Choroid plexus epithelial cell (primary cell): ENCODE results near the gene RFC1.
"Not testable (repeated sequence)": the region's sequence is repeated elsewhere in the genome, so short reads cannot be mapped to it uniquely, and the experiment has no call there.

ENCODE experiments used
- DNase-seq: peaks from one replicate; pipeline ENCODE4 v3.0.0-alpha.2; 2010; ENCODE audit warnings: low read depth
- H3K4me3 ChIP-seq: 2 replicates; pipeline ENCODE4 v1.5.1; 2011; ENCODE audit warnings: low read depth, mild to moderate bottlenecking, control low read depth, low read length, moderate library complexity
- CTCF ChIP-seq: conservative IDR thresholded peaks from 2 replicates; pipeline ENCODE4 v1.5.1; 2011; ENCODE audit warnings: low read depth, mild to moderate bottlenecking, control low read depth, inconsistent platforms, low read length, moderate library complexity

RFC1 gene

GRCh38 chr4:39285853-39286252, 80.3 kb downstream of the RFC1 start:
- DNase-seq: peak; percentile 8
- no peak overlapping the region for H3K4me3 ChIP-seq
- no peak for TF ChIP-seq CTCF

- peak; percentile 22 for DNase-seq
- no peak overlapping the region for H3K4me3 ChIP-seq
- TF ChIP-seq CTCF: no peak
These were observed 80.9 kb downstream of the RFC1 start for GRCh38 chr4:39285111-39285795.

DNA sequence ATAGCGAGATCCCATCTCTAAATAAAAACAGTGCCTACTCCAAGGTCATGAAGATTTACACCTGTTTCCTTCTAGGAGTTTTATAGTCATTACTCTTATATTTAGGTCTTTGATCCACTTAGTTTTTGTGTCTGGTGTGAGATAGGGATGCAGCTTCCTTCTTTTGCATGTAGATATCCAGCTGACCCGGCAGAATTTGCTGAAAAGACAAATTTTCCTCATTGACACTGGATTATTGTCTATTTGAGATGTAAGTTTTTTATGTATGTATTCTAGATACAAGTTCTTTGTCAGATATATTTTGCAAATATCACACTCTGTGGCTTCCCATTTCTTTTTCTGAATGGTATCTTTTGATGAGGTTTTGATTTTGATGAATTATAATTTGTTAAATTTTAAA, 85.4 kb downstream of the RFC1 start:
- no peak for TF ChIP-seq CTCF
- no peak overlapping the region for H3K4me3 ChIP-seq
- no peak for DNase-seq

GRCh38 chr4:39279416-39279815, 86.7 kb downstream of the RFC1 start:
- no peak overlapping the region for H3K4me3 ChIP-seq
- TF ChIP-seq CTCF: no peak
- no peak for DNase-seq

GRCh38 chr4:39278476-39278875, 87.7 kb downstream of the RFC1 start:
- no peak for TF ChIP-seq CTCF
- H3K4me3 ChIP-seq: no peak overlapping the region
- DNase-seq: no peak

- DNase-seq, H3K4me3 ChIP-seq: not testable (repeated sequence)
These were observed 88.5 kb downstream of the RFC1 start for GRCh38 chr4:39277661-39278060.

DNA sequence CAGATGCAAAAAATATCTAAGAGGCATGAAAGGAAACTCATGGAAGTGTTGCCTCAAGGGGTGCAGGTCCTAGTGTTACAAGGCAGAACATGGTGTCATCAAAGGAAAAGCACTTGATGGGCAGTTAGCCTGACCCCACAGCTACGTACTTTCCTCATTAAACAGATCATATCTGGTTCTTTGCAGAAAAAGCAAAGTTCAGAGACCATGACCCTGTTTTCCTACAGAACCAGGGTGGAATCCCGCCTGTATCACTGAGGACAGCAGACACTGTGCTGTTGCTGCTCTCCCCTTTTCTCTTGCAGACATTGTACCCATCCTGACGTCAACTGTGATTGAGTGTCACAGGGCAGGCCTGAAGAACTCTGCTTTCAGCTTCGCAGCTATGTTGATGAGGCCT, 91.7 kb downstream of the RFC1 start:
- H3K4me3 ChIP-seq: no peak overlapping the region
- no peak for DNase-seq
- no peak for TF ChIP-seq CTCF
